HuH-7 (cell line): ENCODE results near the gene SDF4.

Experiments used
- DNase-seq: peaks from one replicate; pipeline ENCODE4 v3.0.0; 2011; ENCODE audit warnings: low spot score

The SDF4 gene

DNA sequence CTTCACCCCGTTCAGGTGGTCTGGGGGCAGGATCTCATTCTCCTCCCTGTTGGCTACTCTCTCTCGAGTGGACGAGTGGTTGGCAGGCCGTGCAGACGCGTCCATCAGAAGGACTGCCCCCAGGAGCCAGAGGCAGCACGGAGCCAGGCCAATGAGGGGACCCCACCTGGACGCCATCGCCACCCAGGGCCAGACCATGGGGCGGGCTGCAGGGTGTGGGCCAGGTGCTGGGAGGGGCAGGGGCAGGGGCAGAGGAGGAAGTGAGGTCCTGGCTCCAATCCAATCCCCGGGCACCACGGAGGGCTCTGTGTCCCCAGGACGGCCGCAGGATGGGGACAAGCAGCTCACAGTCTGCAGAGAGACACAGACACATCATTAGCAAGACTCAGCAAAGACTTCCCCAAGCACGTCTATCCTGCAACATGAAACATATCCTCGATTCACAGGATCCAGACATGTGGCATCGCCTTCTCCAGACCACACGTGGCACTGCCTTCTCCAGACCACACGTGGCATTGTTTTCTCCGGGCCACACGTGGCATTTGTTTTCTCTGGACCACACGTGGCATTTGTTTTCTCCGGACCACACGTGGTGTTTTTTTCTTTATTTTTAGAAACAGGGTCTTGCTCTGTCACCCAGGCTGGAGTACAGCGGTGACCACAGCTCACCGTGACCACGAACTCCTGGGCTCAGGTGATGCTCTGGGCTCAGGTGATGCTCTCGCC lies 3.0 kb downstream of the SDF4 start:
- DNase-seq = no peak

DNA sequence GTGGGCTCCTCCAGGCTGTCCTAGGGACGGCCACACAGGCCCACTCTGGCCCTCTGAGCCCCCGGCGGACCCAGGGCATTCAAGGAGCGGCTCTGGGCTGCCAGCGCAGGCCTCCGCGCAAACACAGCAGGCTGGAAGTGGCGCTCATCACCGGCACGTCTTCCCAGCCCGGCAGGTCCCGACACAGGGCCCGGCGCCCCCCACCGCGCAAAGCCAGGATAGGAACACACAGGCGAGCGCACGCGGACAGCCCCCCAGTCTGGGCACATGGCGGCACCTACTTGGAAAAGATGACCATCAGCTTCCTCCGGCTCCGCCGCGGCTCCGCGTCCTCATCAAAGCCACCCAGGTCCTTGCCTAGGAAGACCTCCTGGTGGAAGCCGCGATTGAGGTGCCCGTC lies 3.6 kb downstream of the SDF4 start:
- DNase-seq = no peak

DNA sequence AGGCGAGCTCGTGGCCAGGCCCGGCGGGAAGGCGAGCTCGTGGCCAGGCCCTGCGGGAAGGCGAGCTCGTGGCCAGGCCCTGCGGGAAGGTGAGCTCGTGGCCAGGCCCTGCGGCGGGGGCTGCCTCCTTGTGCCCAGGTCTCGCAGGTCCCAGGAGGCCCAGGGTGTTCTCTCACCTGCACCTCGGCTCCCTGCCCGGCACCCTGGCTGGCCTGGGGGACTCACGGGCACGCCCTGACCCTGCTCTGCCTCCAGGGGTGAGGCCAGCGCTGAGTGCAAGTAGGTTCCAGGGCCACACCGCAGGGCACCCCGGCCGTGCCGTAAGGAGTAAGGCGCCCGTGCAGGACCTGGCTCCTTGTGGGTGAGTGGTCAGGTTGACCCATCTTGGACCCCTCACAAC lies 4.4 kb downstream of the SDF4 start:
- no peak for DNase-seq

DNA sequence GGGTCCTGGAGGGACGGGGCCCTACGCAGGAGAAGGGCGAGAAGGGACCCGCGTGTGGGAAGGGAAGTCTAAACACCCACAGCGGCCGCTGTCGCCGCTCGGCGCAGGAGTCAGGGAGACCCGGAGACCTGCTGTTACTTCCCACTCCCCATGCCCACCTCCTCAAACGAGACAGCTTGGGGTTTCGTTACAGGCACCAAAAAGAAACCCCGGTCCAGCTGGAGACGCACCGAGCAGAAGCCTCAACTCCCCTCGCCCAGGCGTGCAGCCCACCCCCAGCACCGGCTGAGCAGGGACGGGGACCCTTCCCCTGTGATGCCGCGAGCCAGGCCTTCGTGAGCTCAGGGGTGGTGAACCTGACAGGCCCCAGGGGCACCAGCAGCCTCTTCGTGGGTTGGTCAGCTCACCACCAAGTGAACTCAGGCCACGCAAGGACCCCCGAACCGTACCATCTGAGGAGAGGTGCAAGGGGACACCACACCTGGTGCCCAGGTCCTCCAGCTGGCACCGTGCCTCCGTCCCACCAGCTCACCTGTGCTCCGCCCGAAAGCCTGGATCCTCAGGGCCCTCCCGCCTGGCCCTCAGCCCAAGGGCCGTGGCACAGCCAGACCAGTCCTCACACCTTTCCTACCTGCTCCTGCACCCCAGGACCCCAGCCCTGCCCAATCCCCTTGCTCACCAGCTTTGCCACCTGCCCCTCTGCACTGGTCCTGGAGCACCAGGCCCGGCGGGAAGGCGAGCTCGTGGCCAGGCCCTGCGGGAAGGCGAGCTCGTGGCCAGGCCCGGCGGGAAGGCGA lies 5.0 kb downstream of the SDF4 start:
- no peak for DNase-seq

DNA sequence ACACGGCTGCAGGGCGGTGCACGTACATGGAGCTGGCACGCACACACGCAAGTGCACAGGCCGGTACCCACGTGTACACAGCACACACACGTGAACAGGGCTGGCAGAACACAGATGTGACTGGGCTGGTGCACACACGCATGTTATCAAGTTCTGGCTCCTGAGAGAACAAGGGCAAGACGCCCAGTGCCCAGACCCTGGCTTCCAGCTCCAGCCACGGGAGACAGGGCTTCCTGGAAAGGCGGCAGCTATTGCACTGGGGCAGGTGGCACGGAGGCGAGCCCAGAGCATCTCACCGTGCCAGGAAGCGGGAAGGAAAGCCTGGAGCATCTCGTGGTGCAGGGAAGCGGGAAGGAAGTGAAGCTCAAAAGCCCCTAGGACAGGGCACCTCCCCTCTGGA lies 5.9 kb downstream of the SDF4 start:
- DNase-seq = no peak

DNA sequence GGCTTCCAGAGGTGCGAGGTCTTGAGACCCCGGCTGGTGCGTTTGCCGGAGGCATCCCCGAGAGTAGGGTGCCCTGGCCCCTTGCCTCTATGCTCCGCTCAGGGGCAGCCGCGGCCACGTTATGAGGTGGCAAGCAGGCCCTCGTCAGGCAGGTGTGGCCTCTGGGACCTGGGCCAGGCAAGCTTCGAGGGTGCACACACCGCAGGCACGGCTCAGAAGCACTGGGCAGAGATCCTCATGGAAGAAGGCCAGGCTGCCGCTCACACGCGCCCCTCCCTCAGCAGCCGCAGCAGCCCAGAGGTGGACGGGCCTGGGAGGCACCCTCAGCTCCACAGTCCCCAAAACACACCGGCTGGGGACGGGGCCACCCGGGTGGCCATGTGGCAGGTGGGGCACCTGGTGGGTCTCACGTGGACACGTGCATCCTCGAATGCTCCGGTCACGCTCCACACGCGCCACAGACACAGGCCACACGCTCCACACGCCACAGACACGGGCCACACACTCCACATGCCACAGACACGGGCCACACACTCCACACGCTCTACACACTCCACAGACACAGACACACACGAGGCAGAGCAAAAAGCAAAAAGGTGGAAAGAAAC lies 6.5 kb downstream of the SDF4 start:
- no peak for DNase-seq

DNA sequence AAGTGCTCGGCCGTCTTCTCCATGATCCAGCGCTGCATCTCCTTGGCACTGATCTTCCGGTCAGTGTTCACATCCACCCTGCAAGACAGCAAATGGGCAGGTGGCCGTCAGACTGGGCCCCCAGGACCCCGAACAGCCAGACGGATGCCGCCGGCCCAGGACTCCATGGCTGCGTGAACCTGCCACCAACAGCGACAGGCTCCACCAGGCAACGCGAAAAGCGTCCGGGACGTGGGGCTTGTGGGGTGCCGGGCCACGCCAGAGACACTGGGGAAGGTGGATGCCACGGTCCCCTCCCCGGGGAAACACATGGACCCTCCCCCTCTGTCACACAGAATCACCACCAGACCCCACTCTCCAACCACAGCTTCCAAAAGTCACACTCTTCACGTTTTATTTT lies 7.9 kb downstream of the SDF4 start:
- no peak for DNase-seq

DNA sequence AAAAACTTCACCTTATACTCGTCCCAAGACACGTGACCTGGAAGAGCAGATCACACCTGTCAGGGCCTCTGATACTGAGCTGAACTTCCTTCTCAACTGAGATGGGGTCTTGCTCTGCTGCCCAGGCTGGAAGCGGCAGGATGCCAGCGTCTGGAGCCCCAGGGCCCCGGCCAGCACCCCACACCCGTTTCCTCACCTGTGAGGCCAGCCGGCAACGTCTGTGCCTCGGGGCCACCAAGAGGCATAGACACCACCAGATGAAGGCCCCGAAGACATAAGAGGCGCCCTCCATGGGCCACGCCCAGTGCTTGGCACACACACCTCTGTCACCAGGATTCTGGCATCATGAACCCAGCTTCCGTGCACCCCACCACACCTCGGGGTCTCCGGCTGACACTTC lies 8.5 kb downstream of the SDF4 start:
- no peak for DNase-seq

DNA sequence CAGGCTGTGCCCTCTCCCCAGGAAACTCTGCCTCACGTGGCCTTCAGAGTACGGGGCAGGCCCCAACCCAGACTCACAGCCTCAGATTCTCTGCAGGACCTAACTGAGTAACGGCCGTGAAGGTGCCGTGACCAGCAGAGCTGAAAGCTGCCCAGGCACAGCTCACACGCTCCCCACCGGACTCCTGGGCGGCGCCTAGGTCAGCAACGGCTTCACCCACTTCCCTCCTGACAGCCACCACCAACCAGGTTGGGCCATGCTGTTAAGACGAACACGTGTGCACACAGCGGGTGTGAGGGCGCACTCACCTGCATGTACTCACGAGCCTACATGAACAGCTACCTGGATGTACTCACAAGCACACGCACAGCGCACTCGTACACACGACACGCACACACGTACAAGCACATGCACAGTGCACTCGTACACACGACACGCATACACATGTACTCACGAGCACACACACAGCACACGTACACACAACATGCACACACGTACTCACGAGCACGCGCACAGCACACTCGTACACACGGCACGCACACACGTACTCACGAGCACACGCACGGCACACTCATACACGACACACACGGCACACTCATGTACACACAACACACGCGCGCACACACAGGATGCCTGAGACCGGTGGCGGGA lies 9.1 kb downstream of the SDF4 start:
- DNase-seq = no peak

DNA sequence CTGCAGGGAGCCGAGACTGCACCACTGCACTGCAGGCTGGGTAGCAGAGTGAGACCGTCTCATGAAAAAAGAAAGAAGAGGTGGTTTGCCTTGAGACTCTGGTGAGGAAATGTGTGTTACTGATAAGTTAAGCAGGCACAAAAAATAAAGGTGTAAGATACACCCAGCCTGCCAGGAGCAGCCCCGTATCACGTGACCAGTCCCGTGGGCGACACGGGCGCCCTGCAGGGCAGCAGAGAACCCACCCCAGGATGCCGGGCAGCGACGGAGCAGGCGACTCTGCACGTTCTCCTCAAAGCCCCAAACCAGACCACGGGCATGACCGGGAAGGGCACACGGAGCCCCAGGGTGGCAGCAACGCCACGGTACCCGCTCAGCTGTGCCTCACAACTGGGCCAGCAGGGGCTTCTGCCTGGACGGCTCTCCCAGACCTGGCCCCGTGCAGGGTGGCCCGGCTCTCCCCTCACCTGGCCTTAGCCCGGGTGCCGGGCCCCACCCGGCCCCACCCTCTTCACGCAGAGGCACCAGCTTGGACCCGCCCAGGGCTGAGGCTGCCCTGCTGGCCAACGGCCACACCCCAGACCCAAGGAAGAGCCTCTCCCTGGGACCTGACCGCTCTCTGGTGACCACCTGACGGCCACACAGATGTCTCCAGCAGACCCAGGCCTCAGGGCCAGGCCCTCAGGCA lies 9.8 kb downstream of the SDF4 start:
- no peak for DNase-seq

DNA sequence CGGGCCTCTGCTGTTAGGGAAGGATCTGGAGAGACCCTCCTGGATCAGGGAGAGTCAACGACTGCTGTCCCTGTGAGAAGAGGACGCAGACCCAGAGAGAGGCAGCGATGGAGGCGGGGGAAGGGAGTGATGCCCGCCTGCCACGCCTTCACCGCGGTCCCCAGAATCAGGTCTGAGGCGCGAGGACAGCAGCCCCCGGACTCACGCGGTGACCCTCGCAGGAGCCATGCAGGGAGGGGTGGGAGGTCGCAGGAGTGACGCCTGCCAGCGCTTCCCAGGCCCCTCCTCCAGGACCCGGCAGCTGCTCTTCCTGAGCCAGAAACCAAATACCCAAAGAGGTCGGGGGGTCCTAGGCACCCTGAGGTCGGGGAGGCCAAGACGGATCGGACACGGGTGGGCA lies 11.6 kb downstream of the SDF4 start:
- DNase-seq = no peak

DNA sequence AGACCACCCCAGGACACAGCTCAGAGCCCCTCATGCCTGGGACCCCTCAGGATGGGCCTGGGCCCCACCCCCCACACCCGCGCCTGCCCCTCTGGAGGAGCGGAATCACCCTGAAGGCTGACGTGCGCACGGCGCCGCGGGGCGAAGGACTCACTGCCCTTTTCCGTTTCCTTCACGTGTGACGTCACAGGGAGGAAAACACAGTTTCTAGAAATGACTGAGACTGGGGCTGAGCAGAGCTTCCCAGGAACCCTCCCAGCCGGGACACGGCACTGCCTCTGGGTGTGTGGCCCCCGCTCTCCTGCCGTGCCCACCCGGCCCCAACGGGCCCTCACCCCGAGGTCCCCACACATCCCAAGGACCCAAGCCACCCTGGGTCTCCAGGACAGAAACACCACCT lies 12.5 kb downstream of the SDF4 start:
- DNase-seq = no peak

DNA sequence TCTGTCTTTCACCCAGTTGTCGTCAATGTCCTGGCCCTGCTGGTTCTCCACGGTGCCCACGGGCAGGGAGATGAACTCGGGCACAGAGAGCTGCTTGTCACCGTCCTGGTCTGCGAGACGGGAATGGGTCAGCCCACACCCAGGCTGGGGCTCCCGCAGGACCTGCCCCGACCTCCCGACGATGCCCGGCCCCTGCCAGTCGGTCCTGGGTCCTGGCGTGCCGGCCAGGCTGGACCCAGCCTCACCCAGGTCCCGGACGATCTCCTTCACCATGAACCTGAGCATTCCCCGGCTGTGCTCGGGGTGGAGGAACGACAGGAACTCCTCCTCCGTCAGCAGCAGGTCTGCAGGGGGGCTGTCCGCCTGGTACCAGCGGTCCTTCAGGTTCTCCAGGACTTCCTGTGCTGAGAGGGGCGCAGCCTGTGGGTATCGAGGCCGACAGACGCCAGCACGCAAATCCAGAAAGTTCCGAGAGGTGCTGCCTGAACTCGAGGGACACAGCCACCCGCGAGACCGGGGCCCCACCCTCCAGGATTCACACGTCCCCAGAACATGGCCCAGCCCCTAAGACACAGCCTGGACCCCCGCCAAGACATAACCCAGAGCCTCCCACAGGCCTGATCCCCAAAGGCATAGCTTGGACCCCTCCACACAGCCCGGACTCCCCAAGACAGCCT lies 13.1 kb downstream of the SDF4 start:
- no peak for DNase-seq

DNA sequence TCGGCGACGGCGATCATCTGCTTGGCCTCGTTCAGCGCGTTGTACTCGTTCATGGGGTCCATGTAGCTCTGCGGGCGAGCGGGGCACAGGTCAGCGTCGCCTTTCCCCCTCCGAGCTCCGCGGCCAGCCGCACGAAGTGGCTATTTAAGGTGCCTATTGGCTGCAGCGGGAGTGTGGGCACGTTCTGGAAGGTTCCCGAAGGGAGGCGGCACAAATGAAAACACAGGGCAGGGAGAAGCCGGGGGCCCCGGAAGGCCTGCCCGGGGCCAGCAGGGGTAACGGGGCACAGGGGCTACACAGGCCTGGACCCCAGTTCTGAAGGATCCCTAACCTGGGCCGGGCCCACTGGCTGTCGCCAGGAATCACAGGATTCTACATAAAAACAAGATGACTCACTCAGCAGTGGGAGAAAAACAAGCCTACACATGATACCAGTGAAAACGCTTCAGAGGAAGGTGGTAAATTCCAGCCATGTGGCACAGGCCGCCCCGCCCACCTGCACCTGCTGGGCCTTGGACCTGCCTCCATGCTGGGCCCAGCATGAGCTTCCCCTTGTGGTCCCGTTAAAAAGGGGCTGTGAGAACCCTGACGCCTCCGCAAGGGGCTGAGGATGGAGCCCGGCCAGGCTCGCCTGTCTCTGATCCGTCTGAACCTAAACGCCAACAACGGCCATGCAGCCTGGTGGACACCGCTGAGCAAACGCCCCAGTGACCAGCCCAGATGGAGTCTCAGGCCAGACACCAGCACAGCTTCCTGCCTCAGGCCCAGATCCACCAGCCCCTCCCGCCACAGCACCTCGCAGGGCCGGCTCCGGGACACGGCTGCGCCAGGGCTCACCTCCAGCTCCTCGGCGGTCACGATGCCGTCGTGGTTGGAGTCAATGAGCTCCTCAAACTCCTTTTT lies 13.9 kb downstream of the SDF4 start:
- no peak for DNase-seq

DNA sequence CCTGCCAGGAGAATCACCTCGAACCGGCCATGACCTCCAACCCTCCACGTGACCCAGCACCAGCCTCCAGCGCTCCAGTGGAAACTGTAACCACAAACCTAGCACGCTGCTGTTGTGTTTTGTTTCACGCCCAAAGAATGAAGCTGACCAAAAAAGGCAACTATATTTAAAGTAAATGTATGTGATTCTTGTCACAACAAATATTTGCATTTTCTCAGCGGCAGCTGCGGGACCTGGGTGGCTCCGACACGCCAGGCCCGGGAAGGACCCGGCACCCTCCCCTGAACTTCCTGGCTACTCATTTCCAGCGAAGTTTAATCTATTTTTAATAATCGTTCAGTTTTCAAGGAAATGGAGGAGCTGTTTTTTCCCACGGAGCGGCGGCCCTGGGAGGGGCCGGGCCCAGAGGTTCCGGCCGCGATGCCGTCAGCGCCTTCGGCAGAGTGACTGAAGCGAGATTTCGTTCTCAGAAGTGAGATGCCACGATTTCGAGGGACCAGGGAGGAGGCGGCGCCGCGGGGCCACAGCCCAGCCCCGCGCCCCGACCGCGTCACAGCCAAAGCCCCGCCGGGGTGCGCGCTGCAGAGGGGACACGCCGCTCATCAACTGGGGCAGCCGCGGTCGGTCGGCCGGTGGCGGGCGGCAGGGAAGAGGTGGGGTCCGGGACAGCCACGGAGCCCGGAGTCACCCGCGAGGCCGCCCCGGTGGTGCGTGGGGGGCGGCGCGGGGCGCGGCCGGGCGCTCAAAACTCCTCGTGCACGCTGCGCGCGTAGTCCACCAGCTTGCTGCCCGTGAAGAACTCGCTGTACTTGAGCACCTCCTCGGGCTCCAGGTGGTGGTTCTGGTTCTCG lies 14.8 kb downstream of the SDF4 start:
- DNase-seq = no peak

DNA sequence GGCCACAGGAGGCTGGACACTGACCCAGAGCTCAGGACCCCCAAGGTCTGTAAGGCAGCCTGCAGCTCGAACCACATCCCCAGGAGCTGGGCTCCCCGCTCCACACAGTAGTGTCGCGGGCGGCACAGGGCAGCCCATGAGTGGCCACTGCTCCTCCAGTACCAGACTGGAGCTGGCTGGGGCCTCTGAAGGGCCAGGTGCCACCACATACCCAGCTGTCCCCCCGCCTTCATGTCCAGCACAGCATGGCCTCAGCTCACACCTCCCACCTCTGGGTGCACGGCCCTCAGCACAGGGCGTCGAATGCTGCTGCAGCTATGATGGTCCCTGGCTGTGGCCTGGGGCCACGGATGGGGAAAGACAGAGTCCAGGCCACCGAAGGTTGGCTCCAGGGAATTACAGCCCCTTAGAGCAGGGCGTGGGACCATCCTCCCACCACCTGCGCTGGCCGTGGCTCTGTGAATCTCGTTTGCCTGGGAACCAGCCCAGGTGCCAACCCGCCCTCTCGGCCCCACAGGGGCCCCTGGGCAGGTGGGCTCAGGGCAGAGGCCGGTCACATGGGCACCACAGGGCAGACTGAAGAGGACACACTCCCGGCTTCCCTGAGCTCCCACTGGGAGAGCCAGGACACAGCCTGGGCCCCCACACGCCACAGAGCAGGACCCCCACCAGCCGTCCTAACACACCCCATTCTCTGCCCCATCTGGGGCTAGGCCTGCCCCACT lies 15.8 kb downstream of the SDF4 start:
- no peak for DNase-seq

DNA sequence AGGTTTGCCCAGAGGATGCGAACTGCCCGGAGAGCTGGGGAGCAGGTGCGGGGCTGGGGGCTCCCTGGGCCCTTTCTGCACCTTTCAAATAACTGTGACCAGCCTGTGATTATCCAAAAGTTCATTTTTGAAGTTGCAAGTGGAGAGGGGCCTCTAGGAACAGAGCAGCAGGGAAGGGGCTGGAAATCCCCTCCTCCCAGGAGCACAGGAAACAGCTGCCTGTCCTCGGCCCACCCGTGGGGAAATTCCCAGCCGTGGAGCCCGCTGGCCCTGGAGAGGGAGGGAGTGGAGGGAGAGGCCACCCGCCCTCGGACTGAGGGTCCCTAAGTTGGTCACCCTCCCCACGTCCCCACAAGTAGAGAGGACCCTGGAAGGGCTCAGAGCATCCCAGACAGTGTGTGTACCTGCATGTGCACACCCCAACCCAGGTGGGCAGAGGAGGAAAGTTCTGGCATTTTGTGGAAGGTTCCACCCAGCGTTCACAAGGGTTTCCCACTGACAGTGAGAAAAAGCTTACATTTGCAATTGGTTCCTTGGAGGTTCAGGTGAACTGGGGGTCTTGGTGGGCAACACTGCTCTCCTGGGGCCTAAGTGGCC lies 16.6 kb downstream of the SDF4 start:
- DNase-seq = no peak
